HCT116 (cell line): Measurements from ENCODE around the gene PBX1. TPM values are rescaled to one million over a fixed set of nuclear protein-coding genes. Genes with fewer than 3 reads are reported as not detected.
A peak's percentile ranks its signal among the peaks of the same experiment; 100 is the strongest.

Source experiments
- ATAC-seq: fragments of 200-7000 bp; cut with Tn5 transposase; 2 replicates; pipeline ENCODE4 v1.9.1; 2020; ENCODE audit warnings: mild to moderate bottlenecking, moderate library complexity
- BruUV-seq: library from RNA; stranded (reverse); fragments of 400-500 nt; replicated peaks from 2 replicates; lab custom pipeline; 2021; lab: Mats Ljungman, UMichigan
- CTCF ChIA-PET: fragments of 300-600 bp; sonication (Branson Sonifier 250); formaldehyde crosslinking; loops from one replicate; lab custom pipeline; 2021; ENCODE audit warnings: antibody characterized with exemption; lab: Charles Lee
- POLR2A ChIA-PET: fragments of 300-600, 350-600 bp; sonication (Branson Sonifier 250); formaldehyde crosslinking; loops from one replicate; lab custom pipeline; 2021; ENCODE audit warnings: antibody characterized with exemption; lab: Charles Lee
- RAD21 ChIA-PET, 2 experiments: fragments of 300-600 bp; sonication (Branson Sonifier 250); formaldehyde crosslinking; loops; one replicate each; lab custom pipeline; 2023; ENCODE audit warnings: low total read pairs in 2 of 2; ENCODE audit not compliant: uncharacterized antibody in 2 of 2, unreplicated experiment in 2 of 2, low non-redundant PET in 1 of 2; lab: Charles Lee
- DNase-seq: peaks from one replicate; pipeline ENCODE4 v3.0.0-alpha.2; 2010; ENCODE audit warnings: low read depth, low spot score
- H2AFZ ChIP-seq: fragments of 200-600 bp; shearing (Covaris generic), sonication (generic); 2 replicates; pipeline ENCODE4 v1.6.1; 2017; ENCODE audit warnings: low read depth, mixed run types, mixed read lengths, antibody characterized with exemption, low read length; ENCODE audit not compliant: poor library complexity, severe bottlenecking
- H3K27ac ChIP-seq: 2 replicates; pipeline ENCODE4 v1.5.1; 2012; ENCODE audit warnings: low read depth, low read length
- H3K27me3 ChIP-seq: fragments of 200-600 bp; sonication (generic); 2 replicates; pipeline ENCODE4 v1.6.1; 2016; ENCODE audit warnings: mixed run types, low read length, mixed read lengths; ENCODE audit not compliant: insufficient read depth
- H3K36me3 ChIP-seq, 2 experiments: fragments of 200-500 bp in 1 of 2; fragments of 200-600 bp in 1 of 2; sonication (Bioruptor generic) in 1 of 2; sonication (generic) in 1 of 2; 2 replicates each; pipeline versions ENCODE4 v1.5.1 to v1.6.1; 2014 to 2016; ENCODE audit warnings: low read length in 2 of 2, inconsistent platforms in 1 of 2, mixed read lengths in 1 of 2, mixed run types in 1 of 2; ENCODE audit not compliant: insufficient read depth in 2 of 2, control insufficient read depth in 1 of 2
- H3K4me1 ChIP-seq, 2 experiments: fragments of 200-600 bp in 1 of 2; sonication (generic) in 1 of 2; 2 replicates each; pipeline versions ENCODE4 v1.5.1 to v1.6.1; 2012 to 2017; ENCODE audit warnings: low read length in 2 of 2, inconsistent platforms in 1 of 2, mild to moderate bottlenecking in 1 of 2, mixed read lengths in 1 of 2, mixed run types in 1 of 2, moderate library complexity in 1 of 2; ENCODE audit not compliant: insufficient read depth in 2 of 2, control insufficient read depth in 1 of 2
- H3K4me2 ChIP-seq: fragments of 200-600 bp; sonication (generic); 2 replicates; pipeline ENCODE4 v1.6.1; 2017; ENCODE audit warnings: mixed run types, low read length, mixed read lengths
- H3K4me3 ChIP-seq, 2 experiments: fragments of 200-600 bp in 1 of 2; sonication (generic) in 1 of 2; replicated peaks in 1 of 2; 2 replicates each; pipeline ENCODE4 v1.5.1; 2011 to 2016; ENCODE audit warnings: low read length in 2 of 2, control low read depth in 1 of 2, low read depth in 1 of 2, mild to moderate bottlenecking in 1 of 2, mixed read lengths in 1 of 2, mixed run types in 1 of 2
- H3K79me2 ChIP-seq: fragments of 200-600 bp; sonication (generic); 2 replicates; pipeline ENCODE4 v1.6.1; 2017; ENCODE audit warnings: mild to moderate bottlenecking, mixed run types, low read length, moderate library complexity, mixed read lengths; ENCODE audit not compliant: insufficient read depth
- H3K9ac ChIP-seq: fragments of 200-600 bp; sonication (generic); 2 replicates; pipeline ENCODE4 v1.6.1; 2016; ENCODE audit warnings: low read length, mixed read lengths
- H3K9me2 ChIP-seq: fragments of 200-600 bp; sonication (generic), shearing (Covaris generic); 2 replicates; pipeline ENCODE4 v1.6.1; 2017; ENCODE audit warnings: mixed run types, mild to moderate bottlenecking, moderate library complexity; ENCODE audit not compliant: insufficient read depth
- H3K9me3 ChIP-seq, 2 experiments: fragments of 200-500 bp in 1 of 2; fragments of 200-600 bp in 1 of 2; sonication (Bioruptor generic) in 1 of 2; sonication (generic) in 1 of 2; 2 replicates each; pipeline ENCODE4 v1.6.1; 2014 to 2017; ENCODE audit warnings: low read length in 2 of 2, mixed read lengths in 2 of 2, inconsistent platforms in 1 of 2, low read depth in 1 of 2, mild to moderate bottlenecking in 1 of 2, mixed run types in 1 of 2, moderate library complexity in 1 of 2; ENCODE audit not compliant: control insufficient read depth in 1 of 2, insufficient read depth in 1 of 2
- H4K20me1 ChIP-seq: fragments of 200-600 bp; sonication (generic), shearing (Covaris generic); 2 replicates; pipeline ENCODE4 v1.6.1; 2017; ENCODE audit warnings: mixed run types, mild to moderate bottlenecking, moderate library complexity; ENCODE audit not compliant: insufficient read depth
- CBX3 ChIP-seq: IDR thresholded peaks from 2 replicates; pipeline ENCODE4 v1.6.1; 2012; ENCODE audit warnings: low read depth
- CEBPB ChIP-seq: IDR thresholded peaks from 2 replicates; pipeline ENCODE4 v1.6.1; 2012; ENCODE audit warnings: low read depth
- CTCF ChIP-seq, 3 experiments: fragments of 200-600 bp in 1 of 3; sonication (generic) in 1 of 3; IDR thresholded peaks in 2 of 3; conservative IDR thresholded peaks in 1 of 3; 2 replicates each; pipeline ENCODE4 v1.5.1; 2012 to 2017; ENCODE audit warnings: low read depth in 2 of 3, low read length in 2 of 3, antibody characterized with exemption in 1 of 3, borderline replicate concordance in 1 of 3, control low read depth in 1 of 3, mild to moderate bottlenecking in 1 of 3, mixed read lengths in 1 of 3, mixed run types in 1 of 3, moderate library complexity in 1 of 3; ENCODE audit not compliant: insufficient read depth in 1 of 3
- EZH2phosphoT487 ChIP-seq: fragments of 200-600 bp; IDR thresholded peaks from 2 replicates; pipeline ENCODE4 v1.6.1; 2018; ENCODE audit warnings: antibody characterized with exemption, borderline replicate concordance
- FOSL1 ChIP-seq: IDR thresholded peaks from 2 replicates; pipeline ENCODE4 v1.6.1; 2012; ENCODE audit warnings: low read depth
- JUND ChIP-seq: IDR thresholded peaks from 2 replicates; pipeline ENCODE4 v1.6.1; 2012
- MAX ChIP-seq: IDR thresholded peaks from 2 replicates; pipeline ENCODE4 v1.6.1; 2012
- ZBTB33 ChIP-seq: IDR thresholded peaks from 2 replicates; pipeline ENCODE4 v1.6.1; 2011; ENCODE audit warnings: mild to moderate bottlenecking, low read length, moderate library complexity; ENCODE audit not compliant: insufficient replicate concordance; ENCODE audit errors: extremely low read depth
- ZFX ChIP-seq: fragments of 450-650 bp; IDR thresholded peaks from 2 replicates; pipeline ENCODE4 v1.6.1; 2017
- intact Hi-C: fragments of 100-400 bp; cut with micrococcal nuclease; formaldehyde crosslinking; loops from 2 replicates; pipeline ENCODE4 v1.10.0; 2022
- total RNA-seq: library from RNA; stranded (reverse); gene quantifications from one replicate; pipeline ENCODE4 v1.2.1, GENCODE V29; 2021; ENCODE audit not compliant: unreplicated experiment

Gene PBX1
- total RNA-seq, 1 experiment from 2014 or later: 29.6 TPM

GRCh38 chr1:164557270-164557669, 1.7 kb upstream of the PBX1 start:
- Histone ChIP-seq H2AFZ (peak overlapping the region; percentile 97), H3K9me2 (no peaks in the 10 kb centered on the region), H3K36me3 (no peaks in the 10 kb centered on the region), H3K4me3 (no peak overlapping the region), H4K20me1 (no peaks in the 10 kb centered on the region), H3K79me2 (no peaks in the 10 kb centered on the region), H3K27ac (no peak overlapping the region), H3K9me3 (no peaks in the 10 kb centered on the region), H3K9ac (no peak overlapping the region), H3K4me2 (no peak overlapping the region), H3K4me1 (peaks cover 11 to 14% of the 10 kb centered on the region in 2 experiments; a peak in 3 of 4 replicates), H3K27me3 (no peaks in the 10 kb centered on the region)
- DNase-seq (no peak), ATAC-seq (no peak)
- ChIA-PET POLR2A (no interaction called here), RAD21 (no interaction called here), CTCF (interaction anchor here (1.4 kb wide), 1 partner anchor 68 kb away, joined by 3 read pairs; no protein-coding TSS in a partner anchor)
- TF ChIP-seq JUND: no peak
- no peak for TF ChIP-seq ZFX
- no peak for TF ChIP-seq EZH2phosphoT487
- no peak for TF ChIP-seq MAX
- no peak for TF ChIP-seq CEBPB
- no peak for TF ChIP-seq FOSL1
- no peak for TF ChIP-seq CTCF (IDR thresholded peaks at IDR 0.05 in 2 of 3, conservative IDR thresholded peaks at IDR 0.05 in 1 of 3; ENCODE audit: borderline replicate concordance in 1 of 3, insufficient read depth in 1 of 3, low read depth in 2 of 3, low read length in 2 of 3)
- TF ChIP-seq ZBTB33: no peak
- no peak for TF ChIP-seq CBX3
- BruUV-seq: no TSS peak
- intact Hi-C loops: no loop called here
